ENCODE measurements around the gene FAM111A. TPM values are rescaled to one million over a fixed set of nuclear protein-coding genes. Genes with fewer than 3 reads are reported as not detected.

FAM111A gene
- total RNA-seq, 3 donors from 2014 or later (not counting 1 experiment from before 2014, with no cell fraction given) = 93.7 to 125 (median 102) TPM

- Mint-ChIP-seq H3K27ac (no peak overlapping the region), H3K9me3 (no peaks in the 10 kb centered on the region), H3K4me1 (no peaks in the 10 kb centered on the region), H3K27me3 (ENCODE audit: low read depth in 2 of 2) (peaks cover 0 to 18% of the 10 kb centered on the region in 2 donors), H3K4me3 (no peak overlapping the region), H3K36me3 (no peaks in the 10 kb centered on the region)
- WGBS (ENCODE audit: insufficient coverage) = 79% methylated on average over 3 of the region's 4 CpGs
- Histone ChIP-seq H3K4me1 (ENCODE audit: control insufficient read depth, insufficient read depth, low read length) (no peaks in the 10 kb centered on the region), H3K4me3 (ENCODE audit: low read length) (no peak overlapping the region), H3K27me3 (ENCODE audit: control insufficient read depth, insufficient read depth, low read length) (no peaks in the 10 kb centered on the region), H3K9me3 (ENCODE audit: control insufficient read depth, insufficient read depth, low read length) (no peaks in the 10 kb centered on the region), H3K27ac (ENCODE audit: low read length) (no peak overlapping the region), H3K36me3 (ENCODE audit: control insufficient read depth, insufficient read depth, low read length) (no peaks in the 10 kb centered on the region)
- TF ChIP-seq CTCF (IDR thresholded peaks at IDR 0.05) = no peak
- DNase-seq (no peak), ATAC-seq (no peak)
- intact Hi-C loops (cut with micrococcal nuclease) = no loop called here
These were observed 52.9 kb downstream of the FAM111A start for GRCh38 chr11:59195586-59195985.

- H3K27ac Mint-ChIP-seq = no peak overlapping the region
- Histone ChIP-seq H3K4me3 (ENCODE audit: low read length) (no peak overlapping the region), H3K9me3 (ENCODE audit: control insufficient read depth, insufficient read depth, low read length) (no peaks in the 10 kb centered on the region), H3K27me3 (ENCODE audit: control insufficient read depth, insufficient read depth, low read length) (no peaks in the 10 kb centered on the region), H3K4me1 (ENCODE audit: control insufficient read depth, insufficient read depth, low read length) (no peaks in the 10 kb centered on the region), H3K36me3 (ENCODE audit: control insufficient read depth, insufficient read depth, low read length) (no peaks in the 10 kb centered on the region), H3K27ac (ENCODE audit: low read length) (no peak overlapping the region)
- no peaks in the 10 kb centered on the region for H3K36me3 Mint-ChIP-seq
- DNase-seq = no peak
- no peaks in the 10 kb centered on the region for H3K9me3 Mint-ChIP-seq
- intact Hi-C loops (cut with micrococcal nuclease) = no loop called here
- H3K27me3 Mint-ChIP-seq (ENCODE audit: low read depth in 2 of 2) = peaks cover 0 to 15% of the 10 kb centered on the region in 2 donors
- H3K4me3 Mint-ChIP-seq = no peak overlapping the region
- 97% methylated on average over 2 of the region's 2 CpGs for WGBS (ENCODE audit: insufficient coverage)
- no peak for TF ChIP-seq CTCF (IDR thresholded peaks at IDR 0.05)
- no peaks in the 10 kb centered on the region for H3K4me1 Mint-ChIP-seq
- no peak for ATAC-seq
These were observed 54.1 kb downstream of the FAM111A start for GRCh38 chr11:59196777-59197176.

- Histone ChIP-seq H3K27me3 (ENCODE audit: control insufficient read depth, insufficient read depth, low read length) (no peaks in the 10 kb centered on the region), H3K9me3 (ENCODE audit: control insufficient read depth, insufficient read depth, low read length) (no peaks in the 10 kb centered on the region), H3K4me1 (ENCODE audit: control insufficient read depth, insufficient read depth, low read length) (no peaks in the 10 kb centered on the region), H3K36me3 (ENCODE audit: control insufficient read depth, insufficient read depth, low read length) (no peaks in the 10 kb centered on the region), H3K4me3 (ENCODE audit: low read length) (no peak overlapping the region), H3K27ac (ENCODE audit: low read length) (no peak overlapping the region)
- peaks cover 0 to 15% of the 10 kb centered on the region in 2 donors for H3K27me3 Mint-ChIP-seq (ENCODE audit: low read depth in 2 of 2)
- intact Hi-C loops (cut with micrococcal nuclease) = no loop called here
- H3K27ac Mint-ChIP-seq = no peak overlapping the region
- DNase-seq = no peak
- no peak overlapping the region for H3K4me3 Mint-ChIP-seq
- no peaks in the 10 kb centered on the region for H3K36me3 Mint-ChIP-seq
- no peak for ATAC-seq
- no peaks in the 10 kb centered on the region for H3K9me3 Mint-ChIP-seq
- no peak for TF ChIP-seq CTCF (IDR thresholded peaks at IDR 0.05)
- H3K4me1 Mint-ChIP-seq = no peaks in the 10 kb centered on the region
- 26% methylated on average over 9 of the region's 9 CpGs for WGBS (ENCODE audit: insufficient coverage)
These were observed 55.3 kb downstream of the FAM111A start for GRCh38 chr11:59197991-59198390.

GRCh38 chr11:59198726-59199125 is 56.1 kb downstream of the FAM111A start:
- no peak for DNase-seq
- Histone ChIP-seq H3K9me3 (ENCODE audit: control insufficient read depth, insufficient read depth, low read length) (no peaks in the 10 kb centered on the region), H3K4me1 (ENCODE audit: control insufficient read depth, insufficient read depth, low read length) (no peaks in the 10 kb centered on the region), H3K4me3 (ENCODE audit: low read length) (no peak overlapping the region), H3K27ac (ENCODE audit: low read length) (no peak overlapping the region), H3K27me3 (ENCODE audit: control insufficient read depth, insufficient read depth, low read length) (no peaks in the 10 kb centered on the region), H3K36me3 (ENCODE audit: control insufficient read depth, insufficient read depth, low read length) (no peaks in the 10 kb centered on the region)
- ATAC-seq = no peak
- 100% methylated on average over 2 of the region's 2 CpGs for WGBS (ENCODE audit: insufficient coverage)
- Mint-ChIP-seq H3K36me3 (no peaks in the 10 kb centered on the region), H3K27me3 (ENCODE audit: low read depth in 2 of 2) (peaks cover 0 to 15% of the 10 kb centered on the region in 2 donors), H3K9me3 (no peaks in the 10 kb centered on the region), H3K4me1 (no peaks in the 10 kb centered on the region), H3K27ac (no peak overlapping the region), H3K4me3 (no peak overlapping the region)
- intact Hi-C loops (cut with micrococcal nuclease) = no loop called here
- TF ChIP-seq CTCF (IDR thresholded peaks at IDR 0.05) = no peak

Data from natural killer cell (primary cell).